Activated T-cell treated with anti-CD3 and anti-CD28 coated beads for 24 hours (primary cell): ENCODE measurements around the gene WDR55.
"Not testable (repeated sequence)": the region's sequence is repeated elsewhere in the genome, so short reads cannot be mapped to it uniquely, and the experiment has no call there.

Experiments
- DNase-seq: peaks from one replicate; pipeline ENCODE4 v3.0.0-alpha.2; 2020; ENCODE audit warnings: low read depth

The WDR55 gene

GRCh38 chr5:140711794-140712193 is 47.1 kb downstream of the WDR55 start:
- no peak for DNase-seq

- DNase-seq = no peak
Measured at GRCh38 chr5:140713562-140714094, 48.9 kb downstream of the WDR55 start.

- not testable (repeated sequence) for DNase-seq
Measured at GRCh38 chr5:140716238-140716637, 51.5 kb downstream of the WDR55 start.

GRCh38 chr5:140718266-140718592 is 53.5 kb downstream of the WDR55 start:
- DNase-seq = no peak

- not testable (repeated sequence) for DNase-seq
Measured at GRCh38 chr5:140720738-140721137, 56.0 kb downstream of the WDR55 start.

GRCh38 chr5:140721395-140721794 is 56.7 kb downstream of the WDR55 start:
- not testable (repeated sequence) for DNase-seq
